ENCODE results near the gene NPR1.
"Not testable (repeated sequence)": the region's sequence is repeated elsewhere in the genome, so short reads cannot be mapped to it uniquely, and the experiment has no call there.

NPR1 gene

GRCh38 chr1:153683854-153684253, 5.4 kb downstream of the NPR1 start:
- DNase-seq = peak; percentile 28 to 38

- no peak for DNase-seq
Observed at GRCh38 chr1:153684892-153685291, 6.4 kb downstream of the NPR1 start.

- DNase-seq = no peak
Observed at GRCh38 chr1:153685544-153686340, 7.3 kb downstream of the NPR1 start.

- DNase-seq = peak in 1 of 2 donors; percentile 58
Observed at GRCh38 chr1:153687346-153688125, 9.0 kb downstream of the NPR1 start.

DNA sequence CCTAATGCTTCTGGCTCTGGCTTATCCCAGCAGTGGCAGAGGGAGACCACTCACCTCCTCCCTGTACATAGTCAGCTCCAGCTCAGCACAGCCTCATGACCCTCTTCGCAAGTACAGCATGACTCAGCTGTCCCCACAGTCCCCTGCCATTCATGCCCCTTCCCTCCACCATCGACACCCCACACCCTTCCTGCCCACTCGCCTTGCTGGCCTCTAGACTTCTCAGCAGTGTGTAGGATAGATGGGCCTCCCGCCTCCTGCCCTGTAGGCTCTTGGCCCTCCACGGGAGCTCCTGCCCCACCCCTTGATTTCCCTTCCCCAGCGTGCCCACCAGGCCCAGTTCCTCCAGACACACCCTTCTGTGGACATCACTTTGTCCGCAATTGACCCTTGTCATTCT, 9.8 kb downstream of the NPR1 start:
- DNase-seq = peak in 1 of 2 donors; percentile 44

- no peak for DNase-seq
Observed at GRCh38 chr1:153688736-153689328, 10.3 kb downstream of the NPR1 start.

DNA sequence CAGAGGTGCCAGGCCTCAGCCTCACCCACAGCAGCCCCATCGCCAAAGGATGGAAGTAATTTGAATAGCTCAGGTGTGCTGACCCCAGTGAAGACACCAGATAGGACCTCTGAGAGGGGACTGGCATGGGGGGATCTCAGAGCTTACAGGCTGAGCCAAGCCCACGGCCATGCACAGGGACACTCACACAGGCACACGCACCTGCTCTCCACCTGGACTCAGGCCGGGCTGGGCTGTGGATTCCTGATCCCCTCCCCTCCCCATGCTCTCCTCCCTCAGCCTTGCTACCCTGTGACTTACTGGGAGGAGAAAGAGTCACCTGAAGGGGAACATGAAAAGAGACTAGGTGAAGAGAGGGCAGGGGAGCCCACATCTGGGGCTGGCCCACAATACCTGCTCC, 15.0 kb downstream of the NPR1 start:
- DNase-seq = no peak

DNA sequence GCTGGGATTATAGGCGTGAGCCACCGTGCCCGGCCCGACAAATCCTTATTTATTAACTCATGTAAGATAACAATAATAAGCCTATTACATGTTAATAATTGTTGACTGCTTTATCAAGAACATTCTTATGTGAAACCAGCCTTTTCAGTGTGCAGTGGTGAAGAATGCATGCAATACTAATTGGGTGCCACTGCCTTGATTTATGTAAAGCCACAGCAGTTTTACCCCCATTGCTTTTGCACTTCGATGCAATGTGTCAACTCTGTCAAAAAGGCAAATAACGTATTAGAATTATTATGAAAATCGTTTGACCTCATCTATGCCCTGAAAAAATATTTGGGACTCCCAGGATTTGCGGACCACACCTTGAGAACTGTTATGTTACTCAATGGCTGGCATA, 18.3 kb downstream of the NPR1 start:
- no peak for DNase-seq

DNA sequence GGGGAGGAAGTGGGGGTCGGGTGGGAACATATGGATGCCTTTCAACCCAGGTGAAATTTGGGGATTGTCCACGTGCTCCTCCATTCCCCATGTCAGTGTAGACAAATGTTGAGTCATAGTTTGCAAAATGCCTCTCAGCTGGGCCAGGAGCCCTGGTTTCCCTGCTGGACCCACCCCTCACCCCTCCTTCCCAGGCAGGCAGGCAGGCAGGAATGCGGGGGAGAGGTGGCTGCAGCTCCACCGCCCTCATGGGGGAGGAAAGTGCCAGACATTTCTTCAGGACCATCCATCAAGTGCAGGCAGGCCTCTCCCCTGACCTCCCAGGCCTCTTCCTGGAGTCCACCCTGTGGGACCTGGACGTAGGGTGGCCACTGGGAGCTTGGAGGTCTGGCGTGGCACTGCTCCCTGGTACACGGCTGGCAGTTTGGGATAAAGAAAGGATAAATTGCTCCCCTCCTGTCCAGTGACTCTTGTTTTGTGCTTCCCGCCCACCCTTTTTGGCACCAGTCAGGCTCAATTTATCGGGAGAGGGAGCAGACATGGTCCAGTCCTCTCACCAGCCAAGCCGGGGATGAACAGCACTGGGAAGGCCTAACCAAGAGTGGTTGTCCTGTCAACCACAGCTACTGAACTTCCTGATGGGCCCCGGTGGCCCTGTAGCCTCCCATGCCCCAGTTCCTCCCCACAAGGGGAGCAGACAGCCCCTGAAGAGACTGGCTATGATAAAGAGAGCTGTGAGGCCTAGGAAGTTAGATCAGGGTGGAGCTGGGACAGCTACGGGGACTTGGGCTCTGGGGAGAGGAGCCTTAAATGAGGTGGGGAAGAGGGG, 18.9 kb downstream of the NPR1 start:
- no peak for DNase-seq

DNA sequence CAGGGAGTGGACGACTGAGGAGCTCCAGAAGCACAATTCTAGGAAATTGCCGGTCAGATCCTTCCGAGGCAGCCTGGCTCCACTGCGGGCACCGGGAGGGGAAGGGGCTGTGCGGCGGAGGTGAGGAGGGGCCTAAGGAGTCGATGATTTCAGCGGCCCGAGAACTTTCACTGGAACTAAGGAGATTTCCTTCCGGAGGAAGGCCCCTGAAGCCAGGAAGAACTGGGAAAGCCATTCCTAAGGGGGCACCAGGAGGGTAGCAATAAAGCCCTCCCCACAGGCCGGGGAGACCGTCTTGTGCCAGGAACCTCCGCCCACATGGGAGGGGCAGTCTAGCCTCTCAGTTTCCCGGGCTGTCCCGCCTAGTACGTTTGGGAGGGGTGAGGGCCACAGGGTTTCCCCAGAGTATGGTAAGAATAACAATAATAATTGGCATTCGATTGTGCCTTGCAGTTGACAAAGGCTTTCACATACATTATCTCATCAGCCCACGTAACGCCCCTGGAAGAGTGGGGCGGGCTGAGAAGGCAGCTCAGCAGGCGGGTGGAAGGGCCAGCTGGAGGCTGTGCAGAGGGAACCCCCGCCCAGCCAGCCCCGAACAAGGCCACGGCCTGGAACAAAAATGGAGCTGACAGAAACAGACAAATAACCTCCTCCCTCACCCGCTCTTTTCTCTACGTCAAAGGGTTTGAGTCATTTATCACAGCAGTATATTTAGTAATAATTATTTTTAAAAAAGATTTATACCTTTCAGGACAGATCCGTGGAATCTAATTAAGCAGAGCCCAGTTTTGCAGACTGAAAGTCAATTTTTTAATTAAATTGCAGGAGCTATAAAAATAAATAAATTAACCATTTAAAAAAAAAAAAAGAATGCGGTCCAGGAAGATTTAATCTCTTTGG, 19.8 kb downstream of the NPR1 start:
- peak in 1 of 2 donors; percentile 20 for DNase-seq

- peak in 1 of 2 donors; percentile 21 for DNase-seq
Observed at GRCh38 chr1:153698923-153699714, 20.6 kb downstream of the NPR1 start.

- no peak for DNase-seq
Observed at GRCh38 chr1:153699768-153700167, 21.3 kb downstream of the NPR1 start.

DNA sequence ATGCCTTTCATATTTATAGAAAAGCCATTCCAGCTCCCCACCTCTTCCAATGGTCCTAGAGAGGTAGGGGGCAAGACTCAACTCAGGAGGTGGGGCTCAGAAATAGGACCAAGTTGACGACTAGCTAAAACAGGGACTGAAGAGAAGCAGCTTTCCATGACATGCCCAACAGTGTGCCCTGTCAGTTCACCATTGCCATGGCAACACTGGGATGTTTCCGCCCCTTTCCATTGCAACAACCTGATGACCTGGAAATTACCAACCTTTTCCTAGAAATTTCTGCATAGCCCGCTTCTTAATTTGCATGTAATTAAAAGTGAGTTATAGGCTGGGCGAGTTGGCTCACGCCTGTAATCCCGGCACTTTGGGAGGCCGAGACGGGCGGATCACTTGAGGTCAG, 27.0 kb downstream of the NPR1 start:
- no peak for DNase-seq

GRCh38 chr1:153711026-153711425, 32.5 kb downstream of the NPR1 start:
- DNase-seq = no peak

DNA sequence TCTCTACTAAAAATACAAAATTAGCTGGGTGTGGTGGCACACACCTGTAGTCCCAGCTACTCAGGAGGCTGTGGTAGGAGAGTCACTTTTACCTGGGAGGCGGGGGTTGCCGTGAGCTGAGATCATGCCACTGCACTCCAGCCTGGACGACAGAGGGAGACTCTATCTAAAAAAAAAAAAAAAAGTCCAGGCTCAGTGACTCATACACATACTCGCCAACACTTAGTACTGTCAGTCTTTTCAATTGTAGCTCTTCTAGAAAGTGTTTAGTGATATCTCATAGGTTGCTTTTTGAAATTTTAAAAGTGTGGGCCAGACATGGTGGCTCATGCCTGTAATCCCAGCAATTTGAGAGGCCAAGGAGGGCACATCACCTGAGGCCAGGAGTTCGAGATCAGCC, 37.7 kb downstream of the NPR1 start:
- not testable (repeated sequence) for DNase-seq

DNA sequence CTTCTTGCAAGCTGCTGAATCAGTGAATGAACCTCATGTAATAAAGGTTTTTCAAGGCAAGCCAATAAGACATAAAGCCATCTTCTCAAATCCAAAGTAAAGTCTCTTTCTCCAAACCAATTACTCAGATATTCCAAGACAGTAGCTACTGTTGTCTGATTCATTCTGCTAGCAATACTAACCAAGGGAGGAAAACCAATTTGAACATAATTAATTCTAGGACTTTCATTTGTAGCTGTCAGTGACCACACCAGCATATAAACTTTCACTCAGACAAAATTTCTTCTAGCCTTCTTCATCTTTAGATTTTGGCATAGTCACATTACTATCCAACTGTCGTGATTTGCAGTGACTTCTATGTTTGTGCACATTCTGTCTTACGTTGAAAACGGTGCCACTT, 38.8 kb downstream of the NPR1 start:
- DNase-seq = no peak

DNA sequence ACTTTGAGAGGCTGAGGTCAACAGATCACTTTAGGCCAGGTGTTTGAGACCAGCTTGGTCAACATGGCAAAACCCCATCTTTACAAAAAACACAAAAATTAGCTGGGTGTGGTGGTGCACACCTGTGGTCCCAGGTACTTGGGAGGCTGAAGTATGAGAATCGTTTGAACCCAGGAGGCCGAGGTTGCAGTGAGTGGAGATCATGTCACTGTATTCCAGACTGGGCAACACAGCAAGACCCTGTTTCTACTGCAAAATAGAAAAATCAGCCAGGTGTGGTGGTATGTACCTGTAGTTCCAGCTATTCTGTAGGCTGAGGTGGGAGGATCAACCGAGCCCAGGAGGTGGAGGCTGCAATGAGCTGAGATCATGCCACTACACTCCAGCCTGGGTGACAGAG, 45.2 kb downstream of the NPR1 start:
- DNase-seq = no peak

DNA sequence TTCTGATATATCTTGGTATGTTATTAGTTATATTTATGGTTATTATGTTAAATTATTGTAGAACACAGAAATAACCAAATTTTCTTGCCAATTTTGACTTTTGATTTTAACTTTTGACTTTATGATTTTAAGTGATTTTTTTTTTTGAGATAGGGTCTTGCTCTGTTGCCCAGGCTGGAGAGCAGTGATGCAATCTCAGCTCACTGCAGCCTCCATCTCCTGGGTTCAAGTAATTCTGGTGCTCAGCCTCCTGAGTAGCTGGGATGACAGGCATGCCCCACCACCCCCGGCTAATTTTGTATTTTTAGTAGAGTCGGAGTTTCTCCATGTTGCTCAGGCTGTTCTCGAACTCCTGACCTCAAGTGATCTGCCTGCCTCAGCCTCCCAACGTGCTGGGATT, 46.1 kb downstream of the NPR1 start:
- DNase-seq = not testable (repeated sequence)

GRCh38 chr1:153727463-153728304, 49.2 kb downstream of the NPR1 start, which contains the start of gene INTS3:
INTS3 (plus strand) TSS chr1:153728050; CDS start chr1:153728635, 585 bp downstream.
- DNase-seq = peak; percentile 99 to 100
